ENCODE data around the gene TMEM198. TPM values are rescaled to one million over a fixed set of nuclear protein-coding genes. Genes with fewer than 3 reads are reported as not detected.

The TMEM198 gene
- total RNA-seq, 1 experiment from 2014 or later, result 2.3 TPM

- DNase-seq (ENCODE audit: low read depth, low spot score), result no peak
- intact Hi-C loops (cut with micrococcal nuclease; ENCODE audit: unreplicated experiment), result loop anchor here (5.0 kb wide), 1 partner anchor 48 kb away; no protein-coding TSS in a partner anchor
- TF ChIP-seq TCF7L2 (IDR thresholded peaks at IDR 0.05; ENCODE audit: low read depth, low read length), result no peak
- TF ChIP-seq SIN3A (IDR thresholded peaks at IDR 0.05; ENCODE audit: borderline replicate concordance, insufficient read depth, low read depth, low read length), result no peak
- no peak for TF ChIP-seq POLR2AphosphoS5 (IDR thresholded peaks at IDR 0.05; ENCODE audit: low read depth, low read length)
- TF ChIP-seq REST (IDR thresholded peaks at IDR 0.05; ENCODE audit: insufficient read depth in 1 of 2, low read depth in 2 of 2, low read length in 1 of 2), result no peak
- TF ChIP-seq CTCF (IDR thresholded peaks at IDR 0.05), result no peak
- peaks cover 10% of the 10 kb centered on the region for H3K4me1 ChIP-seq (ENCODE audit: control insufficient read depth, insufficient read depth, low read length)
- CTCF ChIA-PET, result no interaction called here
- no peaks in the 10 kb centered on the region for H3K36me3 ChIP-seq (ENCODE audit: control insufficient read depth, insufficient read depth, low read length)
- ATAC-seq, result no peak
- no peak overlapping the region for H3K4me3 ChIP-seq (ENCODE audit: low read depth in 2 of 2, low read length in 2 of 2)
- H3K27ac ChIP-seq (ENCODE audit: low read length), result no peak overlapping the region
- in situ Hi-C loops (cut with HindIII; ENCODE audit: low pct_unique_long_range_greater_than_20kb, low sequenced_read_pairs), result no loop called here
- H3K27me3 ChIP-seq (ENCODE audit: control insufficient read depth, insufficient read depth, low read length), result peaks cover 5% of the 10 kb centered on the region; the same call in 1 of the 2 replicates
- BruUV-seq (replicated peaks), result no TSS peak
- POLR2A ChIA-PET, result no interaction called here
- H3K9me3 ChIP-seq (ENCODE audit: control insufficient read depth, insufficient read depth, low read depth, low read length), result no peaks in the 10 kb centered on the region
Measured at GRCh38 chr2:219524817-219525216, 19.0 kb upstream of the TMEM198 start.

GRCh38 chr2:219525533-219526232 lies 18.1 kb upstream of the TMEM198 start:
- Histone ChIP-seq H3K27me3 (ENCODE audit: control insufficient read depth, insufficient read depth, low read length) (peaks cover 5% of the 10 kb centered on the region; the same call in 1 of the 2 replicates), H3K9me3 (ENCODE audit: control insufficient read depth, insufficient read depth, low read depth, low read length) (no peaks in the 10 kb centered on the region), H3K36me3 (ENCODE audit: control insufficient read depth, insufficient read depth, low read length) (no peaks in the 10 kb centered on the region), H3K4me3 (ENCODE audit: low read depth in 2 of 2, low read length in 2 of 2) (no peak overlapping the region), H3K27ac (ENCODE audit: low read length) (no peak overlapping the region), H3K4me1 (ENCODE audit: control insufficient read depth, insufficient read depth, low read length) (peaks cover 10% of the 10 kb centered on the region)
- ATAC-seq (no peak), DNase-seq (ENCODE audit: low read depth, low spot score) (no peak)
- no TSS peak for BruUV-seq (replicated peaks)
- in situ Hi-C loops (cut with HindIII; ENCODE audit: low pct_unique_long_range_greater_than_20kb, low sequenced_read_pairs) (no loop called here), intact Hi-C loops (cut with micrococcal nuclease; ENCODE audit: unreplicated experiment) (loop anchor here (5.0 kb wide), 1 partner anchor 48 kb away; no protein-coding TSS in a partner anchor)
- CTCF ChIA-PET, result no interaction called here
- TF ChIP-seq TCF7L2 (IDR thresholded peaks at IDR 0.05; ENCODE audit: low read depth, low read length), result no peak
- no peak for TF ChIP-seq CTCF (IDR thresholded peaks at IDR 0.05)
- TF ChIP-seq SIN3A (IDR thresholded peaks at IDR 0.05; ENCODE audit: borderline replicate concordance, insufficient read depth, low read depth, low read length), result no peak
- no peak for TF ChIP-seq REST (IDR thresholded peaks at IDR 0.05; ENCODE audit: insufficient read depth in 1 of 2, low read depth in 2 of 2, low read length in 1 of 2)
- no peak for TF ChIP-seq POLR2AphosphoS5 (IDR thresholded peaks at IDR 0.05; ENCODE audit: low read depth, low read length)
- POLR2A ChIA-PET, result no interaction called here
